HG02759 (cell line): ENCODE results near the gene SGMS2.
"Not testable (repeated sequence)": the region's sequence is repeated elsewhere in the genome, so short reads cannot be mapped to it uniquely, and the experiment has no call there.

ENCODE experiments used
- ATAC-seq: cut with Tn5 transposase; IDR thresholded peaks from one replicate; pipeline ENCODE4 v1.9.1; 2021; ENCODE audit warnings: mild to moderate bottlenecking, moderate library complexity; ENCODE audit not compliant: unreplicated experiment

SGMS2 gene

GRCh38 chr4:107863850-107864371 is 39.2 kb downstream of the SGMS2 start:
- no peak for ATAC-seq

DNA sequence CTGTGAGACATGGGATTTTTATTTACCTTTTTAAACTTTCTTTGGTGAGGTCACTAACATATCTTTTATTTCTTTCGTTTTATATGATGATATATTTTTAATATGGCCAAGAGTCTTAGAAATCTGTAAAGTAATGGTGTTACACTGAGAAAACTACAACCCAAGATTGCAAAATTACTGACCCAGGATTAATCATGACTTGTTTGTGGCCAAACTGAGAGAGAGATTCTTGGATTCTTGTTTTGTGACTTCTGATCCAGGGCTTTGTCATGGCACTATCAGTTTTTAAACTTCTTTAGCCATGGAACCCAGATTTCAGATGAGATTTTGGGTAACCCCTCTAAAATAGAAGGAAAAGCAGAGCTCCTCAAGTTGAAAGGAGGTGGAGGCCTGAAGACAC is 42.0 kb downstream of the SGMS2 start:
- ATAC-seq = no peak

DNA sequence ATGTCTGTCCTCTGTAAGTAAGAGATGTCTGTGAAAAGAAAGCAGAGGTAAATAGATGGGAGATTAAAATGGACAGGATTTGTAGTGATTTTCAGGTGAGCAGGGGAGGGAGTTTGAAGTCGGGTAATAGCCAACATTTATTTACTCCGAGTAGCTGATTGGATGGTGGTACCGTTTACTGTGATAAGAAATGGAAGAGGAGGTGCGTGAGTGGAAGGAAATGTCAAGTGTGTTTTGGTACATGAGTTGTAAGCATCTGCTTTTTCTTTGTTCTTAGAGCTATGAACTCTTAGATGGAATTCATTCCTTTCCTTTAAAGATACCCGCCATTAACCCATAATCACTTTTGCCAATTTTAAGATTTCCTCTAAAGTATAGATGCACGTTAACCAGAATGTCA is 45.5 kb downstream of the SGMS2 start:
- no peak for ATAC-seq

GRCh38 chr4:107870916-107871786 is 46.4 kb downstream of the SGMS2 start:
- no peak for ATAC-seq

DNA sequence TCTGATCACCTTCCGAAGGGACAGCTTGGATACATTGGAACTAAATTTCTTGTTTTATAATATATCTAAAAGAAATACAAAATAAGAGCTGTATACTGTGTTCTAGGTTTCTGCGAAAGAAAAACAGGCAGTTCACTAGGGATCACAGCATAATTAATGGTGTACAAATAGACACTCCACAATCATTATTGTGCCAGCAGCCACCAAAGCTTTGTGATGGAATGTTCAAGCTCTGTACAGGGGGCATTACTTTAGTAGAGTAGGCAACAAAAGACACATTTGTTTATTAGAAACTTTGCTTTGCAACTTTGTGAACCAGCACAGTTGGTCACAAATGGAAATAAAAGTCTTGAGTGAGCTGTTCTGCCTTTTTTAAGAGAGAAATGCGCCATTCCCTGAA is 49.3 kb downstream of the SGMS2 start:
- no peak for ATAC-seq

- ATAC-seq = no peak
Observed at GRCh38 chr4:107876099-107876498, 51.4 kb downstream of the SGMS2 start.

DNA sequence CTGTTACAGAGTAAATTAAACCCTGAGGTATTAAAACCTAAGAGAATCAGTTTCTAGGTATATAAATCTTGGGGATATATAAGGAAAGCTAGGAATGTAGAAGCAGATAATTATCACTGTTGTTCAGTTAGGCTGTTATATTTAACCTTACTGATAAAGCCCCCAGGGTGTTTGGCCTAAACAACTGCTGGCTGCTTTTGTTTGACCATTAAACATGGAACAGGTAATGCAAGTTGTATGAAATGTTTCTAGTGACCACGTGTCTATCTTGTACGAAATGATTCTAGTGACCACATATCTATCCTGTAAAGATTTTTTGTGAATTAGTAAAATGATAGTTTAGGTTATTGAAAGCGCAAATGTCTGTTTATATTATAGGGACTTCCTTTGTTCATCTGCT is 52.6 kb downstream of the SGMS2 start:
- no peak for ATAC-seq

DNA sequence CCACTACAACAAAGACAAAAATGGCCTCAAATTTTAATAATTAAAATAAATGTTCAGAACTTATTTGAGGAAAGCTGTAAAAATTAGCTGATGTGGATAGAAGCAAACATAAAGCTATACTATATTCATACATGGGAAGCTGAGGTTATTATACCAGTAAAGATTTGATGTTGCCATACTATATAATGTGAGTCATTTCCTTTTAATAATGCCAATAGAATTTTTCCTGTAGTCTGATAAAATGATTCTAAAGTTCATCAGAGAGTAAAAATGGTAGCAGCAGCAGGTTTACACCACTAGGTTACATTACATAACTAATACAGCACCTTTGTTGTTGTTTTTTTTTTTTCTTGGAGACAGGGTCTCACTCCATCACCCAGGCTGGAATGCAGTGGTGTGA is 61.1 kb downstream of the SGMS2 start:
- ATAC-seq = no peak

- ATAC-seq = no peak
Observed at GRCh38 chr4:107888237-107888636, 63.5 kb downstream of the SGMS2 start.

DNA sequence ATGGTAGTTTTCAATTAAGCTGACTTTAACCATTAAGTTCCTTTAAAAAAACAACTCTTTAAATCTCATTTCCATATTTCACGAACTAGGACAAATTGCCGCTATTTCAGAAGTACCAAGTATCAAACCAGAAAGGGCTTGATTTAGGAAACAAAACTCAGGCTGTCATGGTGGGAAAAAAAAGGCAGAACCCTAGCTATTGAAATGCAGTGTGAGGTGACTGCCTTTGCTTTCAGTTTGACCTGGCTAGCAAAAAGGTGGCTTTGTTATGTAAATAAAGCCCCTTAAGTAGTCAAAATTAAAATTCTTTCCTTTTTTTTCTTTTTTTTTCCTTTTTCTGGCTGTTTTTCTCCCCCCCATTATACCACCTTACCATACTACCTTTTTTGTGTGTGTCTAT is 66.0 kb downstream of the SGMS2 start:
- ATAC-seq = no peak

DNA sequence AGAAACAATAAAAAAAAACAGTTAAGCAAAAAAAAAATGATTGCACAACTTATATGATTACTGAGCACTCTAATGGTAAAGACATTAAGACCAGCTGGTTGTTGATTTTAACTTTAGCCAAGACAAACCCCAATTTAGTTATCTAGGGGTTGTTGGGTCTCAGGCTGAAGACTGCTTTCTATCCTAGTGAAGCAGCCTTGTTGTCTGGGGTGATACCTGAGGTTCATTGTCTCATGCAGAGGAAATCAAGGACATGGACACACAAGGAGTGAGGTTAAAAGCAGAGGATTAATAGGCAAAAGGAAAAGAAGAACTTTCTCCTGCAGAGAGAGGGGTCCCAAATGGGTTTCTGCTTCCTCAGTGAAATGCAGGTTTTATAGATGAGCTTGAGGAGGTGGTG is 66.6 kb downstream of the SGMS2 start:
- no peak for ATAC-seq

- ATAC-seq = no peak
Observed at GRCh38 chr4:107893171-107894137, 68.7 kb downstream of the SGMS2 start.

GRCh38 chr4:107894138-107894603 is 69.4 kb downstream of the SGMS2 start:
- ATAC-seq = no peak

GRCh38 chr4:107896158-107896645 is 71.5 kb downstream of the SGMS2 start:
- peak; percentile 50 for ATAC-seq

- ATAC-seq = no peak
Observed at GRCh38 chr4:107896646-107897045, 71.9 kb downstream of the SGMS2 start.

DNA sequence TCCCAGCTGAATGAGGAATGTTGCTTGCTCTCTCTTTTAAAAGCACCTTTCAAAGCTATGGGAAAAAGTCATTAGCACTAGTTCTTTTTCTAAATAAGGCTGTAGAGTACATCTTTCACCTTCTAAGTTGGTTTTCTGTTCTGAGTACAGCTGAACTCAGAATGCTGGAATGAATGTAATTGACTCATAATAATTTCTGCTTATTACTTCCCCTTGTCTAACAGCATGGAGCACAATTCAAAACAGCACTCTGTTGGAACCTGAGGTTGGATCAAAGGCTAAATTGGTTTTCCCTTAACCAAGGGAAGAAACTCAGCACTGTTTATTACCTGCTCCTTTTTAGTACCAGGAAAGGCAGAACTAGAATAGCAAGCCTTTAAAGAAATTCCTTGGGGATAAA is 73.1 kb downstream of the SGMS2 start:
- no peak for ATAC-seq

- no peak for ATAC-seq
Observed at GRCh38 chr4:107900067-107900466, 75.3 kb downstream of the SGMS2 start.

DNA sequence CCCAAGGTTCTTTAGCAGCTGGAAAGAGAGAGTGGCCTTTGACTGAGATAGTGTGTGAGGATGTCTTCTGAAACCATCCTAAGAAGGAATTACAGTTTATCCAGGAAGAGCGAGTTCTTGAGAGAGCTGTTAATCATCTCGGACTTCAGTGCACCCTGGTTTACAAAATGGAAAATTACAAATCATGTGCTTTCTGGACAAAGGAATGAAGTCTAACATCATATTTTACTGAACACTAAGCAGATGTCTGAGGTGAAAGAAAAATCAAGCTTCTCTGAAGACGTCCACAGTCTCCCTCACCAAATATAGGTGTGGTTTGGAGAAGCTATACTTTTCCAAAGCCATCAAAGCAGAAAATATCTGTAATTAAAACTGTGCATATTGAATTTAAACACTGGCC is 75.8 kb downstream of the SGMS2 start:
- ATAC-seq = no peak

GRCh38 chr4:107901213-107901934 is 76.6 kb downstream of the SGMS2 start:
- no peak for ATAC-seq

GRCh38 chr4:107902715-107903114 is 78.0 kb downstream of the SGMS2 start:
- ATAC-seq = peak; percentile 82

DNA sequence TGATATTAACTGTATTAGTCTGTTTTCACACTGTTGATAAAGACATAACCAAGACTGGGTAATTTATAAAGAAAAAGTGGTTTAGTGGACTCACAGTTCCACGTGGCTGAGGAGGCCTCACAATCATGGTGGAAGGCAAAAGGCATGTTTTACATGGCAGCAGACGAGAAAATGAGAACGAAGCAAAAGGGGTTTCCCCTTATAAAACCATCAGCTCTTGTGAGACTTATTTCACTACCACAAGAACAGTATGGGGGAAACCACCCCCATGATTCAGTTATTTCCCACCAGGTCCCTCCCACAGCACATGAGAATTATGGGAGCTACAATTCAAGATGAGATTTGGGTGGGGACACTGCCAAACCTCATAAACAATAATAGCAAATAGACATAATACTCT is 80.3 kb downstream of the SGMS2 start:
- not testable (repeated sequence) for ATAC-seq
